HepG2 (cell line): ENCODE data around the gene EXPH5. TPM values are rescaled to one million over a fixed set of nuclear protein-coding genes. Genes with fewer than 3 reads are reported as not detected.

Experiments used
- ATAC-seq: fragments of 200-7000 bp; cut with Tn5 transposase; 3 replicates; pipeline ENCODE4 v1.9.1; 2020; ENCODE audit warnings: mild to moderate bottlenecking, moderate library complexity
- BruUV-seq: library from RNA; stranded (reverse); fragments of 400-500 nt; replicated peaks from 2 replicates; lab custom pipeline; 2021; lab: Mats Ljungman, UMichigan
- CTCF ChIA-PET: fragments of 300-600 bp; formaldehyde crosslinking; extraction: SDS; loops from one replicate; lab custom pipeline; 2021; ENCODE audit warnings: low total read pairs, inconsistent platforms, low intra/inter-chr PET ratio; lab: Yijun Ruan, JAX
- POLR2A ChIA-PET: fragments of 350-600 bp; sonication (Branson Sonifier 250); formaldehyde crosslinking; loops from one replicate; lab custom pipeline; 2020; ENCODE audit warnings: antibody characterized with exemption, inconsistent platforms; lab: Yijun Ruan, JAX
- DNase-seq: peaks from one replicate; pipeline ENCODE4 v3.0.0-alpha.2; 2015; ENCODE audit warnings: low spot score
- FAIRE-seq: peaks from 3 replicates; lab custom pipeline; 2011; peaks lifted over from hg19 to GRCh38; lab: Jason Lieb, UNC
- H2AFZ ChIP-seq: one replicate; pipeline ENCODE4 v1.6.1; 2011; ENCODE audit warnings: low read length, inconsistent platforms
- H3K27ac ChIP-seq: fragments of 300-600 bp; 3 replicates; pipeline ENCODE4 v1.8.0; 2011; ENCODE audit warnings: mixed run types, mild to moderate bottlenecking, mixed read lengths, low read length, inconsistent platforms; ENCODE audit not compliant: insufficient read depth; ENCODE audit errors: extremely low read length
- H3K27me3 ChIP-seq, 2 experiments: fragments of 200-600 bp in 1 of 2; 2 replicates in 1 of 2; 3 replicates in 1 of 2; pipeline versions ENCODE4 v1.6.0 to v1.8.0; 2011; ENCODE audit warnings: low read length in 2 of 2, mild to moderate bottlenecking in 2 of 2, moderate library complexity in 2 of 2, inconsistent platforms in 1 of 2; ENCODE audit not compliant: insufficient read depth in 2 of 2, control insufficient read depth in 1 of 2
- H3K36me3 ChIP-seq, 2 experiments: fragments of 200-600 bp in 1 of 2; replicated peaks in 1 of 2; 2 replicates in 1 of 2; 3 replicates in 1 of 2; pipeline versions ENCODE4 v1.5.1 to v1.8.0; 2011; ENCODE audit warnings: low read length in 2 of 2, inconsistent platforms in 1 of 2; ENCODE audit not compliant: insufficient read depth in 2 of 2, control insufficient read depth in 1 of 2
- H3K4me1 ChIP-seq: 2 replicates; pipeline ENCODE4 v1.5.1; 2012; ENCODE audit warnings: low read length, inconsistent platforms; ENCODE audit not compliant: insufficient read depth
- H3K4me2 ChIP-seq: 2 replicates; pipeline ENCODE4 v1.6.0; 2011; ENCODE audit warnings: low read depth, low read length, inconsistent platforms
- H3K4me3 ChIP-seq, 3 experiments: fragments of 200-600 bp in 1 of 3; sonication (generic), shearing (Covaris generic) in 1 of 3; replicated peaks in 1 of 3; 2 replicates each; pipeline ENCODE4 v1.5.1; 2011 to 2016; ENCODE audit warnings: low read length in 3 of 3, inconsistent platforms in 2 of 3, low read depth in 2 of 3, mild to moderate bottlenecking in 2 of 3, control low read depth in 1 of 3, mixed read lengths in 1 of 3; ENCODE audit not compliant: insufficient read depth in 1 of 3
- H3K79me2 ChIP-seq: one replicate; pipeline ENCODE4 v1.6.1; 2011; ENCODE audit warnings: low read length, inconsistent platforms; ENCODE audit not compliant: insufficient read depth
- H3K9ac ChIP-seq: 2 replicates; pipeline ENCODE4 v1.6.0; 2011; ENCODE audit warnings: mild to moderate bottlenecking, low read depth, low read length, inconsistent platforms; ENCODE audit not compliant: insufficient read depth
- H3K9me3 ChIP-seq: 2 replicates; pipeline ENCODE4 v1.5.1; 2012; ENCODE audit warnings: mild to moderate bottlenecking, low read length
- H4K20me1 ChIP-seq: 2 replicates; pipeline ENCODE4 v1.6.0; 2011; ENCODE audit warnings: inconsistent platforms, mild to moderate bottlenecking, low read length, moderate library complexity; ENCODE audit not compliant: insufficient read depth
- HINFP ChIP-seq: sonication (generic); formaldehyde crosslinking; IDR thresholded peaks from 2 replicates; pipeline ENCODE4 v1.4.0; 2020; ENCODE audit warnings: low read depth, mild to moderate bottlenecking, missing genetic modification reagents
- LCORL ChIP-seq, 2 experiments: fragments of 450-650 bp in 1 of 2; sonication (generic) in 1 of 2; formaldehyde crosslinking in 1 of 2; IDR thresholded peaks; 2 replicates each; pipeline versions ENCODE4 v1.5.0 to v1.6.1; 2017 to 2020; ENCODE audit warnings: antibody characterized with exemption in 1 of 2, missing genetic modification reagents in 1 of 2
- MED13 ChIP-seq: sonication (generic); formaldehyde crosslinking; IDR thresholded peaks from 2 replicates; pipeline ENCODE4 v1.5.0; 2020; ENCODE audit warnings: missing genetic modification reagents
- RAD51 ChIP-seq: fragments of 450-650 bp; IDR thresholded peaks from 2 replicates; pipeline ENCODE4 v1.6.1; 2016; ENCODE audit warnings: borderline replicate concordance
- RFXAP ChIP-seq: sonication (generic); formaldehyde crosslinking; IDR thresholded peaks from 2 replicates; pipeline ENCODE4 v1.4.0; 2020; ENCODE audit warnings: missing genetic modification reagents, borderline replicate concordance
- SOX5 ChIP-seq: IDR thresholded peaks from 2 replicates; pipeline ENCODE4 v1.6.1; 2016; ENCODE audit warnings: borderline replicate concordance
- ZNF589 ChIP-seq: sonication (generic); formaldehyde crosslinking; conservative IDR thresholded peaks from 2 replicates; pipeline ENCODE4 v1.8.0; 2022; ENCODE audit warnings: mild to moderate bottlenecking, moderate library complexity, missing genetic modification reagents
- ZSCAN9 ChIP-seq: IDR thresholded peaks from 2 replicates; pipeline ENCODE4 v1.6.1; 2016; ENCODE audit warnings: borderline replicate concordance
- WGBS: methylation state at CpG from one replicate; pipeline ENCODE4 v1.1.6; 2017; ENCODE audit warnings: low lambda C conversion rate; 5-methylcytosine and 5-hydroxymethylcytosine counted together
- in situ Hi-C: cut with HindIII; loops from 2 replicates; pipeline ENCODE4 v1.10.0; 2017; ENCODE audit warnings: low pct_unique_long_range_greater_than_20kb; ENCODE audit not compliant: extremely low pct_ligation_motif_present
- intact Hi-C: fragments of 100-400 bp; cut with micrococcal nuclease; formaldehyde crosslinking; loops from one replicate; pipeline ENCODE4 v1.10.0; 2022; ENCODE audit not compliant: unreplicated experiment
- polyA plus RNA-seq, 8 experiments: library from polyadenylated mRNA; depleted of rRNA in 3 of 8; stranded (reverse) in 7 of 8; unstranded in 1 of 8; fragments of >200 nt; fragmentation: Illumina TruSeq in 4 of 8; extraction: Trizol in 4 of 8; gene quantifications; 2 replicates each; pipeline versions ENCODE4 v1.2.1 to v1.2.3, GENCODE V29; 2011 to 2016; ENCODE audit warnings: low read depth in 4 of 8, missing spikeins in 1 of 8, mixed read lengths in 1 of 8; ENCODE audit not compliant: insufficient read depth in 1 of 8
- total RNA-seq, 5 experiments: library from RNA; depleted of rRNA; stranded (reverse); fragments of >200 nt; fragmentation: Illumina TruSeq; extraction: Trizol; gene quantifications; 2 replicates each; pipeline ENCODE4 v1.2.3, GENCODE V29; 2016; ENCODE audit warnings: low read depth in 1 of 5
- TF ChIP-seq, protein P1 (sequence below): sonication (generic); formaldehyde crosslinking; IDR thresholded peaks from 2 replicates; pipeline ENCODE4 v1.8.0; 2022; ENCODE audit warnings: mild to moderate bottlenecking, missing genetic modification reagents, moderate library complexity
- TF ChIP-seq, protein P2 (sequence below): sonication (generic); formaldehyde crosslinking; IDR thresholded peaks from 2 replicates; pipeline ENCODE4 v1.4.0; 2020; ENCODE audit warnings: mild to moderate bottlenecking, missing genetic modification reagents

EXPH5 gene
- total and polyA plus RNA-seq, 2 of the 13 experiments (the other 11 are each of a cell fraction or from before 2014, with no cell fraction given): under 0.01 to 0.02 TPM

DNA sequence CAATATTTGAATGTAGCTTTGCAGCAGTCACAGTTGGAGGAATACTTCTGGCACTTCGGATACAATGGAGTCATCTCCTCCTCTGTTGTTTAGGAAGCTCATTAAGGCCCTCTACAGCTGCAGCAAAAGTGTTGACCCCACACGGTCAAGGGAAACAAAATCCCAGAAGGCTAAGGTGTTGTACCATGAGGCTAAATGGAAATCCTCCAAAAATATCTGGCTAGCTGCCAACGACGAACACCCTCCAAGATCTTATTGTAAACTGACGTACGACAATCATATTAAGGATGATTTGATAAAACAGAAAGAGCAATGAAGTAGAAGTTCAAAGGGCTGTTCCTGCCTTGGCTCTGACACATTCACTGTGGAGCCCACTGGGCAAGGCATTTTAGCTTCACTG lies 99.4 kb downstream of the EXPH5 start:
- TF ChIP-seq RFXAP (CRISPR knock-in tag) (no peak), LCORL (IDR thresholded peaks at IDR 0.05) (0 out of 2 replicates have a peak, but pooled peaks have one; percentile 29), LCORL (CRISPR knock-in tag; IDR thresholded peaks at IDR 0.05) (no peak)
- TF ChIP-seq, all 625 proteins: peak for 1
- 95% methylated on average over 6 of the region's 6 CpGs for WGBS

DNA sequence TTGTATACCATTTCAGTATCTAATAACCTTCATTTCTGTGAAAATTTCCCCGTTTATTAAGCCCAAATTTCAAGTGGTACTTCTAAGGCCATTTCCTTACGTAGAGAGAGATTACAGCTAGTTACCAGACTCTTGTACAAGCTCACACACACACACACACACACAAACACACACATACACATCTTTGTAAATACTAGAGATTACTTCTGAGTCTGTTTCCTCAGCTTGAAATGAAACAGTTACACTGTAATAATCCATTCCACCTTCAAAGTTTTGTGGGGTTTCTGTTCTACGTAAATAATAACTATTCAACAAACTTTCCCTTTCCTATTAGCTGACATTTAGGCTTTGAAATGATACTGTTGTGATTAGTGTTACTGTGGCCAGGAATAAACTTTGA lies 101.6 kb downstream of the EXPH5 start:
- H3K9ac ChIP-seq: no peak overlapping the region
- H3K4me3 ChIP-seq: no peak overlapping the region
- no peaks in the 10 kb centered on the region for H3K9me3 ChIP-seq
- 95% methylated on average over 3 of the region's 3 CpGs for WGBS
- POLR2A ChIA-PET: no interaction called here
- H3K27me3 ChIP-seq: no peaks in the 10 kb centered on the region
- H2AFZ ChIP-seq: no peak overlapping the region
- peaks cover 8% of the 10 kb centered on the region for H3K4me1 ChIP-seq
- H4K20me1 ChIP-seq: no peaks in the 10 kb centered on the region
- no TSS peak for BruUV-seq
- DNase-seq: no peak
- intact Hi-C loops: loop anchor here (10.0 kb wide), 1 partner anchor 103 kb away; the partner anchor contains the start of gene EXPH5
- in situ Hi-C loops: no loop called here
- TF ChIP-seq RAD51 (no peak), ZSCAN9 (no peak), MED13 (CRISPR knock-in tag) (no peak), ZNF589 (CRISPR knock-in tag) (no peak), HINFP (CRISPR knock-in tag) (no peak), SOX5 (no peak)
- TF ChIP-seq, protein P1, sequence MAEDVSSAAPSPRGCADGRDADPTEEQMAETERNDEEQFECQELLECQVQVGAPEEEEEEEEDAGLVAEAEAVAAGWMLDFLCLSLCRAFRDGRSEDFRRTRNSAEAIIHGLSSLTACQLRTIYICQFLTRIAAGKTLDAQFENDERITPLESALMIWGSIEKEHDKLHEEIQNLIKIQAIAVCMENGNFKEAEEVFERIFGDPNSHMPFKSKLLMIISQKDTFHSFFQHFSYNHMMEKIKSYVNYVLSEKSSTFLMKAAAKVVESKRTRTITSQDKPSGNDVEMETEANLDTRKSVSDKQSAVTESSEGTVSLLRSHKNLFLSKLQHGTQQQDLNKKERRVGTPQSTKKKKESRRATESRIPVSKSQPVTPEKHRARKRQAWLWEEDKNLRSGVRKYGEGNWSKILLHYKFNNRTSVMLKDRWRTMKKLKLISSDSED (CRISPR knock-in tag): no peak
- TF ChIP-seq, protein P2, sequence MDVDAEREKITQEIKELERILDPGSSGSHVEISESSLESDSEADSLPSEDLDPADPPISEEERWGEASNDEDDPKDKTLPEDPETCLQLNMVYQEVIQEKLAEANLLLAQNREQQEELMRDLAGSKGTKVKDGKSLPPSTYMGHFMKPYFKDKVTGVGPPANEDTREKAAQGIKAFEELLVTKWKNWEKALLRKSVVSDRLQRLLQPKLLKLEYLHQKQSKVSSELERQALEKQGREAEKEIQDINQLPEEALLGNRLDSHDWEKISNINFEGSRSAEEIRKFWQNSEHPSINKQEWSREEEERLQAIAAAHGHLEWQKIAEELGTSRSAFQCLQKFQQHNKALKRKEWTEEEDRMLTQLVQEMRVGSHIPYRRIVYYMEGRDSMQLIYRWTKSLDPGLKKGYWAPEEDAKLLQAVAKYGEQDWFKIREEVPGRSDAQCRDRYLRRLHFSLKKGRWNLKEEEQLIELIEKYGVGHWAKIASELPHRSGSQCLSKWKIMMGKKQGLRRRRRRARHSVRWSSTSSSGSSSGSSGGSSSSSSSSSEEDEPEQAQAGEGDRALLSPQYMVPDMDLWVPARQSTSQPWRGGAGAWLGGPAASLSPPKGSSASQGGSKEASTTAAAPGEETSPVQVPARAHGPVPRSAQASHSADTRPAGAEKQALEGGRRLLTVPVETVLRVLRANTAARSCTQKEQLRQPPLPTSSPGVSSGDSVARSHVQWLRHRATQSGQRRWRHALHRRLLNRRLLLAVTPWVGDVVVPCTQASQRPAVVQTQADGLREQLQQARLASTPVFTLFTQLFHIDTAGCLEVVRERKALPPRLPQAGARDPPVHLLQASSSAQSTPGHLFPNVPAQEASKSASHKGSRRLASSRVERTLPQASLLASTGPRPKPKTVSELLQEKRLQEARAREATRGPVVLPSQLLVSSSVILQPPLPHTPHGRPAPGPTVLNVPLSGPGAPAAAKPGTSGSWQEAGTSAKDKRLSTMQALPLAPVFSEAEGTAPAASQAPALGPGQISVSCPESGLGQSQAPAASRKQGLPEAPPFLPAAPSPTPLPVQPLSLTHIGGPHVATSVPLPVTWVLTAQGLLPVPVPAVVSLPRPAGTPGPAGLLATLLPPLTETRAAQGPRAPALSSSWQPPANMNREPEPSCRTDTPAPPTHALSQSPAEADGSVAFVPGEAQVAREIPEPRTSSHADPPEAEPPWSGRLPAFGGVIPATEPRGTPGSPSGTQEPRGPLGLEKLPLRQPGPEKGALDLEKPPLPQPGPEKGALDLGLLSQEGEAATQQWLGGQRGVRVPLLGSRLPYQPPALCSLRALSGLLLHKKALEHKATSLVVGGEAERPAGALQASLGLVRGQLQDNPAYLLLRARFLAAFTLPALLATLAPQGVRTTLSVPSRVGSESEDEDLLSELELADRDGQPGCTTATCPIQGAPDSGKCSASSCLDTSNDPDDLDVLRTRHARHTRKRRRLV (CRISPR knock-in tag): no peak
- TF ChIP-seq, all 625 proteins: peak for 0
- Histone ChIP-seq H3K79me2 (no peaks in the 10 kb centered on the region), H3K4me2 (no peak overlapping the region), H3K36me3 (peaks cover 1 to 14% of the 10 kb centered on the region in 2 experiments; a peak in 2 of 5 replicates), H3K27ac (no peak overlapping the region)
- CTCF ChIA-PET: no interaction called here
- FAIRE-seq (no peak), ATAC-seq (no peak)

More for the DNA sequence above, 99.4 kb downstream of the EXPH5 start:
- no peak overlapping the region for H3K27ac ChIP-seq
- H3K36me3 ChIP-seq: peaks cover 1 to 9% of the 10 kb centered on the region in 2 experiments; a peak in 2 of 5 replicates
- BruUV-seq: no TSS peak
- no peaks in the 10 kb centered on the region for H3K27me3 ChIP-seq
- no peak overlapping the region for H3K9ac ChIP-seq
- no peaks in the 10 kb centered on the region for H3K9me3 ChIP-seq
- no peak overlapping the region for H3K4me3 ChIP-seq
- peaks cover 14% of the 10 kb centered on the region for H3K4me1 ChIP-seq
- no peak overlapping the region for H3K4me2 ChIP-seq
- ATAC-seq (no peak), DNase-seq (no peak), FAIRE-seq (no peak)
- no peak overlapping the region for H2AFZ ChIP-seq
- H4K20me1 ChIP-seq: no peaks in the 10 kb centered on the region
- ChIA-PET CTCF (no interaction called here), POLR2A (no interaction called here)
- in situ Hi-C loops (no loop called here), intact Hi-C loops (loop anchor here (10.0 kb wide), 1 partner anchor 101 kb away; the partner anchor contains the start of gene EXPH5)
- H3K79me2 ChIP-seq: no peaks in the 10 kb centered on the region
